ENCODE results near the gene EBF3. TPM values are rescaled to one million over a fixed set of nuclear protein-coding genes. Genes with fewer than 3 reads are reported as not detected.

The EBF3 gene
- total RNA-seq, 1 donor from 2014 or later, result 0.44 TPM

GRCh38 chr10:129833994-129834739, 129.9 kb downstream of the EBF3 start:
- ATAC-seq, result no peak

DNA sequence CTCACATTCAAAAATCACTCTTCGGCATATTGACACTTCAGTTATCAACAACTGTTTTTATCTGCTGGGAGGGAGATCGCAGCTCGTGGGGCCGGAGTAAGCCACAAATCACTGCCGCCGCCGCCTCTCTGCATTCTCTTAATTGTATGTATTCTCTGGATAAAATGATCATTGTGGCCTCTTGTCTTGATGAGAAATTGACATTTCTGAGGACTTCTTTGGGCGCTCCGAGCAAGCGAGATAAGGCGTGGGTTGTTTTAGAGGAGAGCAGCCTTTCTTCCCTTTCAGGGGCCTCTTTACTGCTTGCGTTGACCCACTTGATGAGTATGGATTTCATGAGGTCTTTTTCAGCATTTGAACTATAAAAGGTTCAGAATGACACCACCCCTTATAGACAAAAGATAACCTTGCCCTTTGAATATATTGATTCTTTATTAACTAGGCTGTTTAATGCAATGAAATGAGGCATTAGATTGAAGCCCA, 130.6 kb downstream of the EBF3 start:
- no peak for ATAC-seq

- no peak for ATAC-seq
These were observed 131.3 kb downstream of the EBF3 start for GRCh38 chr10:129832573-129833467.

- no peak for ATAC-seq
These were observed 132.9 kb downstream of the EBF3 start for GRCh38 chr10:129831150-129831549.

GRCh38 chr10:129825826-129826225, 138.2 kb downstream of the EBF3 start:
- no peak for ATAC-seq

GRCh38 chr10:129825221-129825620, 138.9 kb downstream of the EBF3 start:
- no peak for ATAC-seq

GRCh38 chr10:129820451-129820850, 143.6 kb downstream of the EBF3 start:
- ATAC-seq, result no peak

DNA sequence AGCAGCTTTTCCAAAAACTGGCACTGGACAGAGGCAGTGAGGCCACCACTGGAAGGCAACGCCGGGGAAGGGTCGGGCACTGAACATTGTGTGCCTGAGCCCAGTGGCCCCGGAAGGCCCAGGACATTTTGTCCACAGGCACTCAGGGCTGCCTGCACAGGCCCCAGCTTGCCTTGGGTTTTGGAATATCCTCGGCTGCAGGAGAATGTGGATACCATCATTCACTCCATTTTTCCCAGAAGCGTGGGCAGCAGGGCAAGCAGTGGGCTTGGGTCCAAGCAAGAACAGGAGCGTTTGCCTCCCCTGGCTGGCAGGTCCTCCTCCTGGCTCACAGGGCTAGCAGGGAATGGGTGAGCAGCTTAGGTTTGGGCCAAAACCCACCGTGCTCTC, 147.4 kb downstream of the EBF3 start:
- no peak for ATAC-seq

GRCh38 chr10:129815898-129816655, 148.0 kb downstream of the EBF3 start:
- ATAC-seq, result no peak

- no peak for ATAC-seq
These were observed 149.1 kb downstream of the EBF3 start for GRCh38 chr10:129814681-129815646.

- ATAC-seq, result no peak
These were observed 151.7 kb downstream of the EBF3 start for GRCh38 chr10:129812398-129812797.

DNA sequence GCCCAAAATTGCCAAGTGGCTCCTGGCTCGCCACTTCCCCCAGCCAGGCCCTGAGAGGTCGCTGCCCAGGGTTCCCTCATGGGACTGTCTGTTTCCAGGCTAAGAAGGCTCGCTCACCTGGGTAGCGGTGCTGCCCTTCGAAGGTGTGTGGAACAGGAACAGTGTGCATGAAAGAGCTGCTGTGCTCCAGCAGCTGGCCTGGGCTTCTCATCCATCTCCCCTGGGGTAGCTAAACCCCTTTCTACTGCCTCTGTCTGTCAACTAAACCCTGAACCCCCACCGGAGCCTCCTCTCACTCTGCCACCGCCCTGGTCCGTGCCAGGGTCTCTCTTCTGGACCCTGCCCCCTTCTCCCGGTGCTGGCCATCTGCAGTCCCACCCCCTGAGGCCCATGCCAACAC, 152.9 kb downstream of the EBF3 start:
- no peak for ATAC-seq

- no peak for ATAC-seq
These were observed 154.2 kb downstream of the EBF3 start for GRCh38 chr10:129809841-129810240.

DNA sequence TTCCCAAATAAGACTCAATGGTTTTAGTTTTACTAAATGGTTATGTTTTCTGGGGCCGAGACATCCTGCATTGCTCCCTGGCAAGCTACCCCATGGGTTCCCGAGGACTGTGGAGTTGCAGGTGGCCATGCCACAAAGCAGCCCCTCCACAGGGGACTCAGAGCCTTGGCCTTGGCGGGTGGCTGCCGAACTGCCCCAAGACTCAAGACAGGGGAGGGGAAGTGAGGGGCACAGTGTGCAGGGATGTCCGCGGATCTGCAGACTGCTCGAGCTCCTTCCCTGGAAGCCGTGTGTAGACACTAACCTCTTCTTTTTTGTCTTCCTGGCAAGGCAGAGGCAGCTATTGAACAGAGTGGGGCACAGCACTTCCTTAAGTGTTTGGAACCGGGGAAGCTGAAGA, 154.6 kb downstream of the EBF3 start:
- no peak for ATAC-seq

DNA sequence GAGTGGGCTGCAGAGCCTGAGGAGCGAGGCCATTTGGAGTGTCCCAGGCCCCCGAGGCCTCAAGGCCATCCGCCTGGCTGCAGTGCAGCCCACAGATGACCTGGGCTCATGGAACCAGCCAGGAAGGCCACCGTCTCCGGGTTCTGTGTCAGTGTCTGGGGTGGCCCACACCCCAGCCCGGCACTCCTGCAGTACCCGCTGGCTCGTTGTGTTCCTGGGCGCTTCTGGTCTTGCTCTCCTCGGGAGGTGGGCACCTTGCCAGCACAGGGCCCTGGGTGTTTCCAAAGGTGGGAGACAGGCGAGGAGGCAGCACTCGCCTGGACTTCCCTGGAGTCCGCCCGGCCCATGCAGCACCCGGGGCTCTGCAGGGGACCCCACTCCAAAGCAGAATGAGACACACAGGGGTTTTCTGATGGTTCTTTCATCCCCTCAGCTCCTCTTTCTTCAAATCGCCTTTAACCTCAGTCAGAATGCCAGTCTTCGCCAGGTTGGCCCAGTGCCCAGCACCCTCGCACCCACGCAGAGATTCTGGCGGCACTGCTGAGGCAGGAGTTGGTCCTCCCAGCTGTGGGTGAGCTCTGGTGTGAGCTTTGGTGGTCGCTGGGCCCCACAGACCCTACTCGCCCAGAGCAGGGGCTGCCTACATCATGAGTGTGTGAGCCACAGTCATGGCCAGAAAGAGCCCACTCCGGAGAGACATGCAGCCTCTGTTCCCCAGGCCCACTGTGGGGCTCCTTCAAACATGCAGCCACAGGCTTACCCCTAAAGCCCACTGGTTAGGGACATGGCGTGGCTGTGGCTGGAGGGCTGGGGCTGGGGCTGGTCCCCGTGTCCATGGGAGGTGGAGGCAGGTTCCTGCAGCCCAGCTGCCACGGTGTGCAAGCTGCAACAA, 155.7 kb downstream of the EBF3 start:
- no peak for ATAC-seq

- ATAC-seq, result no peak
These were observed 156.9 kb downstream of the EBF3 start for GRCh38 chr10:129807211-129807610.

DNA sequence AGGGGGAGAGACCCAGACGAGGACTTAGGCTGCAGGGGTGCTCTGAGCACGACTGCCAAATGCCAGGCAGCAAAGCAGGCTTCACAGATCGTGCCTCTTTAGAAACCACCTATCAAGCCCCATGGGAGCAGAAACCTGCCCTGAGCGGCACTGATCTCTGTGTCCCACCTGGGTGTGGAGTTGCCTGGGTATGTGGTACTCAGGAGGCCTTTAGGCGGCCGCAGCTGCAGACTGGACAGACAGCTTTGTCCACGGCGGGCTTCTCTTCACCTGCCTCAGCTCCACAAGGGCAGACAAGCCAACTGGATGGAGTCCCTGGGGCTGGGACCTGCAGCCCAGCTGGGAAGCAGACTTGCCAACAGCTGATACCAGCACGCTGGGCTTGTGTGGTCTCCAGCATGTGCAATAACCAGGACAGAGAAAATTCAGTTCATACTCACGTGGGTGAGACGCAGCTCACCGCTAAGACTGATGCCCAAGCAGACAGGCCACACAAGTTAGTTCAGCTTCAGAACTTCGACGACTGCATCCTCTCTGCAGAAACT, 163.2 kb downstream of the EBF3 start:
- ATAC-seq, result no peak

DNA sequence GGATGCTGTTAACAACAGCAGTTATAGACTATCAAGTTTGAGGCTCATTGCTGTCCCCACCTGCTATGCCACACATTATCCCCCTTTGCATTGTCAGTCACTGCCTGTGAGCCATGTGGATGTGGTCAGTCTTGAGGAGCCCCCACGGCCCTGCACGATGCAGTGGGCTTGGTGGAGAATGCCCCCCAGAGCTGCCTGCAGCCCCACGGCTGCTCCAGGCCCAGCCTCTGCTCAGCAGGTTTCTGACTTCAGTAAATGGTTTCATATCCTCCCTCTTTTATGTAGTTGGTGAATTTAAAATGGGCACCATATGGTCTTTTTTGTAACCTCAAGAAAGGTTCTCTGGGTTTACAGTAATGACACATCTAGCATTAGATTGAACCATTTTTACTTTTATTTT, 164.1 kb downstream of the EBF3 start:
- no peak for ATAC-seq

GRCh38 chr10:129796710-129797420, 167.2 kb downstream of the EBF3 start:
- ATAC-seq, result no peak

DNA sequence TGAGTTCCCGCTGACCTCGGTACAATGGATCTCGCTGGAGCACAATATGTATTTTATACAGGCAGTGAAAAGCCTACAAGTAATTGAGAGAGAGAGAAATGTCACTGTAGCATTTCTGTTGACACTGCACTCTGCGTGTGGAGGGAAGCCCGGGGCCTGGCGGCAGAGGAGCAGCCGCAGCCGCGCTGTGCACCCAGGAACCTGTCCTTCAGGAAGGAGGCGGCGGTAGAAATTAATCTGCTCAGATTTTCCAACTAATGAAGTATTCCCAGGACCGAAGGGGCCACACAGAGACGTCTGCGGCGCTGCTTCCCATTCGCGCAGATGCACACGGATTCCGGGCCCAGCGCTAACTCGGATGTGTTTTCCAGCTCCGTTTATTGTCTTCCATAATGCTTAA, 170.1 kb downstream of the EBF3 start:
- no peak for ATAC-seq
